NCI-H1694 (cell line): ENCODE results near the gene NPIPA5.
"Not testable (repeated sequence)": the region's sequence is repeated elsewhere in the genome, so short reads cannot be mapped to it uniquely, and the experiment has no call there.

Source experiments
- DNase-seq: peaks from one replicate; lab custom pipeline; 2025; lab: John Stamatoyannopoulos, UW

Gene NPIPA5

GRCh38 chr16:15389916-15390315 lies 11.8 kb upstream of the NPIPA5 start:
- not testable (repeated sequence) for DNase-seq

DNA sequence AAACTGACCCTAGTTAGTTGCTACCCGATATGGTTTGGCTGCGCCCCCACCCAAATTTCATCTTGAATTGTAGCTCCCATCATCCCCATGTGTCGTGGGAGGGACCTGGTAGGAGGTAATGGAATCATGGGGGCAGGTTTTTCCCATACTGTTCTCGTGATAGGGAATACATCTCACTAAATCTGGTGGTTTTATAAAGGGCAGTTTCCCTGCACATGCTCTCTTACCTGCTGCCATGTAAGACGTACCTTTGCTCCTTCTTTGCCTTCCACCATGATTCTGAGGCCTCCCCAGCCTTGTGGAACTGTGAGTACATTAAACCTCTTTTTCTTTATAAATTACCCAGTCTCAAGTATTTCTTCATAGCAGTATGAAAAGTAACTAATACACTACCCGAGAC lies 10.0 kb upstream of the NPIPA5 start:
- not testable (repeated sequence) for DNase-seq

DNA sequence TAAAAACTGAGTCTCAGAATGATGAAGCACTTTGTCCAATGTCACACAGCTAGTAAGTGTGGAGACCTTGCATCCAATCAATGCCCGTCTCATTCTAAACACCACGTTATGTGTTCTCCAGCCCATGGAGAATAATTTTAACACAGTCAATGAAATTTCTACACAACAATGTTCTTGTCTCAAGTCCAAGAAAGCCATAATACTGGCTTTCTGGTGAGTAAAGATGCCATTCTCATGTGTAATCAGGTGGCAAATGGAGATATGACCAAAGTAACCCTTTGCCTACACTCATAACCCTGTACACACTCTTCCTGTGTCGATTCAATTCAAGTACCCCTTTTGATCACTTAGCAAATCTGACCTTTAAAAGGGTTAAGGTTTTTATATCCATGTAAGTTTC lies 4.7 kb upstream of the NPIPA5 start:
- not testable (repeated sequence) for DNase-seq

DNA sequence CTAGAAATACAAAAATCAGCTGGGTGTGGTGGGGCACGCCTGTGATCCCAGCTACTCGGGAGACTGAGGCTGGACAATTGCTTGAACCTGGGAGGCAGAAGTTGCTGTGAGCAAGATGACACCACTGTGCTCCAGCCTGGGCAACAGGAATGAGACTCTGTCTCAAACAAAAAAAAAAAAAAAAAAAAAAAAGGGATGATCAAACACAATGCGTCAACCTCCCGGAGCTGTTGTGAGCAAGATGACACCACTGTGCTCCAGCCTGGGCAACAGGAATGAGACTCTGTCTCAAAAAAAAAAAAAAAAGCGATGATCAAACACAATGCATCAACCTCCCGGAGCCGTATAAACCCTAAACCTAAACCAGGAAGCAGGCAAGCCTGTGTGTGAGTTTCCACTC lies 20.6 kb downstream of the NPIPA5 start:
- not testable (repeated sequence) for DNase-seq

GRCh38 chr16:15354846-15355245 lies 23.2 kb downstream of the NPIPA5 start:
- not testable (repeated sequence) for DNase-seq

DNA sequence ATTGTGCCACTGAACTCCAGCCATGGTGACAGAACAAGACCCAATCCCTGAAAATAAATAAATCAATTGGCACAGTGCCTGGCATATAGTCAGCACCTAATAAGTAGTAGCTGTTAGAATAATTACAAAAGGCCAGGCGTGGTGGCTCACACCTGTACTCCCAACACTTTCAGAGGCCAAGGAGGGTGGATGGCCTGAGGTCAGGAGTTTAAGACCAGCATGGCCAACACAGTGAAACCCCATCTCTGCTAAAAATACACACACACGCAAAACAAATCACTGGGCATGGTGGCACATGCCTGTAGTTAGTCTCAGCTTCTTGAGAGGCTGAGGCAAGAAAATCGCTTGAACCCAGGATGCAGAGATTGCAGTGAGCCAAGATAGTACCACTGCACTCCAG lies 25.2 kb downstream of the NPIPA5 start:
- not testable (repeated sequence) for DNase-seq

GRCh38 chr16:15351745-15352144 lies 26.3 kb downstream of the NPIPA5 start:
- DNase-seq = not testable (repeated sequence)

DNA sequence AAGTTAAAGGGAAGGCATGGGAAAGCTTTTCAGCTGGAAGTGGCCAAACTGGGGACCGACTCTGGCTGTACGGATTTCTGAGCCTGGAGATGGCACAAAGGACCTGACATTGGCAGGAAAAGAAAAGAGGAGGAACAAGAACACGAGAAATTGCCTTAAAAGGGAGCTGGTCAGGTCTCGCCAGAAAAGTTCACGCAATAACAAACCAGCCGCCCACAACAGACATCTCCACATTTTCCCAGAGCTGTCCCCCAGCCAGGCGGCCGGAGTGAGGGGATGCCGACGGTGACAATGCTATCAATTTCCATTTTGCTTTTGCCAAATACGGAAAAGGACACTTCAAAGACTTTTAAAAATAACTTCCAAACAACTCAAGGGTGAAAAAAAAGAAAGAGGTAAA lies 26.8 kb downstream of the NPIPA5 start:
- not testable (repeated sequence) for DNase-seq

DNA sequence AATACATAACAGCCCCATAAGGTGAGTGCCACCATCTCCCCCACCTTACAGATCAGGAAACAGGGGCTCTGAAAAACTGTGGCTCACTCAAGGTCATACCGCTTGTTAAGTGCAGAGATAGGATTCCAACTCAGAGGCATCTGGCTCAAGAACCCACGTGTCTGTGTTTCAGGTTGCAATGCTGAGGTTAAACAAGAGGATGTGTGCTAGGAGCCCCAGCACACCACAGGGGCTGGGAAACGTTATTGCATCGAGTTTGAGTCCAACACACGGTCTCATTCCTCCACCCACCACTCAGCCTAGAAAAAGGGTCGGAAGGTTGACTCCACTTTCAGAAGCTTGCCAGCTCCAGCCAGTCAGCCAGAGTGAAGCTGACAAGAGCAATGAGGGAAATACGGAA lies 29.4 kb downstream of the NPIPA5 start:
- not testable (repeated sequence) for DNase-seq

- not testable (repeated sequence) for DNase-seq
These were observed 35.8 kb downstream of the NPIPA5 start for GRCh38 chr16:15342337-15342736.

- DNase-seq = not testable (repeated sequence)
These were observed 39.1 kb downstream of the NPIPA5 start for GRCh38 chr16:15338986-15339385.

DNA sequence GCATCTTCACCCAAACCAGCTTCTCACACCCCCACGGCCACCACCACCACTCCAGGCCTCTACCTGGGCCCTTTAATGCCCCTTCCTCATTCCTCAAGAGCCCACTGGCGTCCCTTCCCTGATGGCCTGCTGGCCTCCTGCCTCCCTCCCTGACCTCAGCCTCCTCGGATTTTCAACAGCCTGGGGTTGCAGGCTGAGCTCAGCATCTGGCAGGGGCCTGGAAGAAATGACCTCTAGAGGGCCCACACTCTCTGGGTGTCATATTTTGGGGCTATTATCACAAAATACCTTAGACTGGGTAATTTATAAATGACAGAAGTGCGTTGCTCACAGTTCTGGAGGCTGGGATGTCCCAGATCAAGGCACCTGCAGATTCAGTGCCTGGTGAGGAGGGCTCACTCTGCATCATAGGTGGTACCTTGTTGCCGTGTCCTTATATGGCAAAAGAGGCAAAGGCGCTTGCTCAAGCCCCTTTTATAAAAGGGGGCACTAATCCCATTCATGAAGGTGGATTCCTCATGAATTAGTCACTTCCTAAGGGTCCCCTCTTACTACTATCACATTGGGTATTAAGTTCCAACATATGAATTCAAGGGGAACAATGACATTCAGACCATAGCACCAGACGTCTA lies 40.0 kb downstream of the NPIPA5 start:
- not testable (repeated sequence) for DNase-seq

- not testable (repeated sequence) for DNase-seq
These were observed 42.5 kb downstream of the NPIPA5 start for GRCh38 chr16:15335609-15336008.

- DNase-seq = not testable (repeated sequence)
These were observed 44.1 kb downstream of the NPIPA5 start for GRCh38 chr16:15333969-15334368.

DNA sequence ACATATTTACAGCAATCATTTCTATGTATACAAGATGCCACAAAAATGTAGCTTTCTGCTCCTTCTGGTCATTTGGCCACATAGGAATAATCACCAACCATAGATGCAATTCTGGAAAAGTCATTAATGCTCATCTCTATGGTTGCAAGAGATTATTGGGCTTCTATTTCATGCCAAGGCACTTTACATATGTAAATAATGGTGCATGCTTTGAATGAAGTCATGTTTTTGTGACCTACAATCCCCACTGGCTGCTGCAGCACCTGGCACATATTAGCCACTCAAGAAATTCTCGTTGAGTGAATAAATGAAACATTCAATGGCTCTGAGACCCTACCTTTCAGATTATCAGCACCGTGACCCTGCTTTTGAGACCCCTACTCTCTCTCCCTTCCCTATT lies 47.1 kb downstream of the NPIPA5 start:
- DNase-seq = not testable (repeated sequence)

- DNase-seq = not testable (repeated sequence)
These were observed 53.1 kb downstream of the NPIPA5 start for GRCh38 chr16:15324954-15325353.

DNA sequence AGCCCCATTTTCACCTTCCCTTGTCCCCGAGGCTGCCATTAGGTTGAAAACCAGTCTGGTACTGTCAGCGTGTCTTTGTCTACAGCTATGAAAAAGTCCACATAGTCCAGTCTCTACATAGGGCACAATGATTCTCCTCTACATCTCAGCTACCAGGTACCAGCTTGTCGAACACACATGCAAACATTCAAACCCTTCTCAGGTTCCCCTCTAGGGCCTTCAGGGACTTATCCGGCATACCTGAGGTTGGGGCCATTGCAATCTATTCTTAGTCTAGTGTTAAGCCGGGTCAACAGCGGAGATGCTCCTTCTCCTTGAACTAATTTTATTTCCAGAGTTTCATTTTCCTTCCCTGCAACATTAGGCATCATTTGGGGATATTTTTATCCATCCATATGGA lies 54.7 kb downstream of the NPIPA5 start:
- not testable (repeated sequence) for DNase-seq

GRCh38 chr16:15321221-15321620 lies 56.9 kb downstream of the NPIPA5 start:
- DNase-seq = not testable (repeated sequence)

DNA sequence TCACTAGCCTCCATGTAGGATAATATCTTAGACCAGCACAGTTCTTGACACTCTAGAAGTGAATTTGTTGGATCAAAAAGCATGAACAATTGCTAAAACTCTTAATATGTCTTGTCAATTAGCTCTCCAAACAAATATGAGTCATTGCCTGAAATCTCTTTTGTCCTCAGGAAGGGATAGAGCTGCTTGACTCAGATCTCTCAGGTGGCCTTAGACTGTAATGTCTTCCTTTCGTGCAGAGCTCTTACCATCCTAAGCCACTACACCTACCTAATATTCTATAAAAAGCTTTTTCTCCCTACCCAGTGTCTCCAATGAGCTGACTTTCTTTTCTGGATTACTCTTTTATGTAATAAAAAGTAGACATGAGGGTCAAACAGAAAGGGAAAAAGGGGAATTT lies 63.5 kb downstream of the NPIPA5 start:
- DNase-seq = not testable (repeated sequence)
